Uterus (tissue), 2 donors: ENCODE results near the gene GSTM4.

Experiments used
- CTCF ChIP-seq, 4 experiments: fragments of 200-600 bp in 2 of 4; fragments of 450-650 bp in 2 of 4; sonication (generic) in 2 of 4; IDR thresholded peaks; one replicate each; pipeline ENCODE4 v1.5.1; 2016 to 2019; ENCODE audit warnings: antibody characterized with exemption in 4 of 4, mild to moderate bottlenecking in 2 of 4, moderate library complexity in 1 of 4
- POLR2A ChIP-seq, 2 donors: fragments of 450-650 bp; IDR thresholded peaks; one replicate each; pipeline ENCODE4 v1.6.1; 2016; ENCODE audit warnings: antibody characterized with exemption in 2 of 2, mild to moderate bottlenecking in 1 of 2, moderate library complexity in 1 of 2

- TF ChIP-seq CTCF (IDR thresholded peaks at IDR 0.05): no peak
- no peak for TF ChIP-seq POLR2A (IDR thresholded peaks at IDR 0.05)
These were observed 13.3 kb upstream of the GSTM4 start for GRCh38 chr1:109642626-109643025.
